Activated naive CD4-positive, alpha-beta T cell (primary cell): ENCODE measurements around the gene CCNY.

Experiments used
- DNase-seq, 4 experiments: peaks; one replicate each; lab custom pipeline; 2025; lab: John Stamatoyannopoulos, UW

Gene CCNY

DNA sequence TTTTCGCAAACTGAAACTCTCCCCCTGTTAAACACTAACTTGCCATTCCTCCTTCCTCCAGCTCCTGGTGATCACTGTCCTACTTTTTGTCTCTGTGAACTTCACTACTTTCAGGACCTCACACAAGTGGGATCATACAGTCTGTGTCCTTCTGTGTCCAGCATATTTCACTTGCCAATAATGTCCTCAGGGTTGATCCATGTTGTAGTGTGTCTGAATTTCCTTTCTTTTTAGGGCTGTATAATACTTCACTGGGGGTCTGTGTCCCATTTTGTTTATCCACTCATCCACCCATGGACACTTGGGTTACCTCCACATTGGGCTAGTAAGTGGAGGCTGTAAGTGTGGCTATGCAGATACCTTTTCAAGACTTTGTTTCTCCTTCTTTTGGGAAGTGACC is 226.1 kb downstream of the CCNY start:
- DNase-seq: no peak

- DNase-seq: peak in 1 of 4 experiments; percentile 12
Measured at GRCh38 chr10:35563261-35563891, 227.1 kb downstream of the CCNY start.

DNA sequence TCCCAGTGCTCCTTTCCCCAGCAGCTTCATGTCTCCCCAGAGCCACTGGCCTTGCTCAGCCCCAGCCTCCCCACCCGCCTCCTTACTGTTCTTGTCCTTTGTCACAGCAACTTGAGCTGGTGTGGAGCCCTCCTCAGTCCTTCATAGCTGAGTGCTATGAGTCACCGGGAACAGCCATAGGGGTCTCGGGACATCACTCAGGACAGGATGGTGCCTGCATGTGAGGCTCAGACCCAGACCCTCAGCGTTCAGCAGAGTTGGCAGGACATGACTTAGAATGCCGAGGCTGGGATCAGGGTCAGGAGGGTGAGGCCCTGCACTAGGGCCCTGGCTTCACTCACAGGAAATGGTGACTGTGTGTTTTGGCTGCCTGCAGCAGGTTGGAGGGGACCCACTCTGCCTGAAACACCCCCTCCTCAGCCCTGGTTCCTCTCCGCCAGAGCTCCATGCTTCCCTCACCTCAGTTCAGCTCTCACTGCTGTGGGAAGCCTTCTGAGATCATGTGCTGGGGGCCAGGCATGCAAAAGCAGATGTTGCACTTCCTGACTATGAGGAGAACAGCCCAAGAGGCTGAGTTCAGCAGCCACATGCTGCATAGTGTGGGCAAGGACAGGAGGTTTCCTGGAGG is 228.1 kb downstream of the CCNY start:
- DNase-seq: no peak

DNA sequence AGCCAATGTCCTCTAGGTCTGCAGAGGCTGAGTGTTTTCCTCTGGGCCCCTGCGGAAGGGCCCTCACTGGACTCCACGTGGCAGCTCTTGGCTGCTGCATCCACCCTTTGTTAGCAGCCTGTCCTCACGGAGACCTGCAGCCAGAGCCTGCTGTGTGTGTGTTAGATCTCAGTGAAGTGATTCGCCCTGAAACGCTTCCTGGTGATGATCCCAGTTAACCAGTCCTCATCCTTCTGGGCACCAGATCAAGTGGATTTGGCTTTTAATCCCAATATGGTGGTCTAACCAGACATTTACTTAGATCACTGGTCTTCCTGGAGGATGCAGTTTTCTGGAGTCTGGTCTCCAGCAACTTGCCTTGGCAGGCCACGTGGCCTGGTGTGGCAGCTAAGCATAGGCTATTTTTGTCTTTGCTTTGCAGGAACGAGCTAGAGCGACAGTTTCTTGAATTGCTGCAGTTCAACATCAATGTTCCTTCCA is 229.3 kb downstream of the CCNY start:
- no peak for DNase-seq

DNA sequence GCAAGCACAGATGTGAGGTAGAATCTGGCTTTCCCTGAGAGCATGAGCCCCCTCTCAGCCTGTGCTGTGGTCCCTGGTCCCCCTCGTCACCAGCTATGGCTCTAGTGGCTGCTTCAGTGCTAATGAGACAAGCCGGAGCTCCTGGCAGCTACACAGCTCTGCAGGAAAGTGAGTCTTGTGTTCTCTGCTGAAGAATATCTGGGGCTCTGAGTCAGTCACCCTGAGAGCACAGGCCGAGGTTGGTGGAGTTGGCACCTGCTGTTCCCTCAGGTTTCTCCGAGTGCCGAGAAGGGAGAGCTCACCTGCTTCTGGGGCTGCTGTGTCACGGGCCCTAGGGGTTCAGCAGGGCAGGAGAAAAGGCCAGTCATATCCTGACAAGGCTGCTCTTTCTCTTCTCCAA is 231.6 kb downstream of the CCNY start:
- DNase-seq: no peak

GRCh38 chr10:35568483-35569015 is 232.2 kb downstream of the CCNY start:
- DNase-seq: no peak

DNA sequence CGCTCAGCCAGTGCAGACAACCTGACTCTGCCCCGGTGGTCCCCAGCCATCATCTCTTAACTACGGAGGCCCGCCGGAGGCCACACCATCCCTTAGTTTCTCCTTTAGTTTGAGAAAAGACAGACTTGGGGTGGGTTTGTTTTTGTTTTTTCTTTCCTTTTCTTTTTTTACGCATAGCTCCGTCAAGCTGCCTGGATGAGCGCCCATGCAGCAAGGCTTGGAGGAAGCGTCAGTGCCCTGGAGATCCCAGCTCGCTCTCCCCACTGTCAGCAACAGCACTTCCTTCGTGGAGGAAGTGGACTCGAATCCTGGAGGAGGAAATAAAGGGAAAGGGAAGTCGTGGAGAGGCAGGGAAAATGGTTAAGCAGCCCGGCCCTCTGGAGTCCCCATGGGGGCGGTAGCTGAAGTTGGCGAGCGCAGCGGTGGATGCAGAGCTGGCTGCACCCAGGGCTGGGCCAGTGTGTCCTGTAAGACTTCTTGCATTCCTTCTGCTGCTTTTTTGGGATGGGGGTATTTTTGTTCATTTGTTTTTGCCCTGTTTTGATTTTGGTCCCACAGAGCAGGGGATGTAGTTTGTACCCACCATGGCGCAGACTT is 232.9 kb downstream of the CCNY start:
- DNase-seq: no peak

DNA sequence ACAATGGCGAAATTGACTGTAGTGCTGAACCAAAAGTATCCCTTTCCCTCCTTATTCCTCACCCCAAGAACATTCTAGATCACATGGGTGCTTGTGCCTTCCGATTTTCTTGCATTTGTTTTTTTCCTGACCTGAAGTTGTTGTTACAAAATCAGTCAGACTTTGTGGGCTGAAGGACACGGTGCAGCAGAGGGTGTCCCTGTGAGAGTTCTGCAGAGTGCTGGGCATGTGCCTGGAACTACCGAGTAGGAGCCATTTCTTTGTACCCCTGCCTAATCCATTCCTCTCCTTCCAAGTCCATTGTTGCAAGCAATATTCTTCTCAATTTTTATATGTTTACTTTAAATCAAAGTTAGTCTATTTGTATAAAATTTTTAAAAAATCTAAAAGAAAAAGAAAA is 233.5 kb downstream of the CCNY start:
- DNase-seq: no peak

DNA sequence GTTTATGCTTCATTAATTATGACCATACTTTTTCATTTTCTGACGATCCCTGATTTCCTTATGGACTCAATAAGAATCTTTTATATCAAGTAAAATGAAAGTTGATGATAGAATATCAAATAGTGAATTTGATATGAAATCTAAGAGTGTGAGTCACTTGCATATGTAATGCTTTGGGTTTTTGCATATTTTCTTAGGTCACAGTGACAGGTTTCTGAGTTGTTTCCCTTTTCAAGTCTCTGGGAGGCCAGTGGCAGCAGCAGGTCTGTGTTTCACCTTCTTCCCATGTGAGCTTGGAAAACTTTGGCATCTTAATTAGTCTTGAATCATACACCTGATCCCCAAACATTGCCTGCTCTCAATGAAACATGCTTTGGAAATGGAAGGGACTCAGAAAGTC is 234.1 kb downstream of the CCNY start:
- DNase-seq: no peak

GRCh38 chr10:35572583-35572982 is 236.3 kb downstream of the CCNY start:
- no peak for DNase-seq

DNA sequence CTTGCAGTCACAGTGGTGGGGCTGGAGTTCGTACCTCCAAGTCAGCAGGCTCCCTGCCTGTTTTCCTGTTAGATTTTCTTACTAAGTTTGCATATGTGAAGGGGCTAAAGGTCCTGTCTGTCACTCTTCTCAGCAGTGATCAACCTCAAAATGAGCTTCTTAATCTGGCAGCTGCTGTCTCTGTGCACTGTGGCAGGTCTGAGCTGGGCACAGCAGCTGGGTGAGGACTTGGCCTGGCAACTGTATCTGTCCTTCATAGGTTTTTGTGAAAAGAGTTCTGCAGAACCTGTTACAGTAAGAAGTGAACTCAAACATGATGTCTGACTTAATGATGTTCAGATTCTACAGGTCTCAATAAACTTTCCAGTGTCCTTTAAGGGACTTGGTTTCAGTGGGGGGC is 237.5 kb downstream of the CCNY start:
- DNase-seq: no peak

GRCh38 chr10:35574924-35575352 is 238.6 kb downstream of the CCNY start:
- DNase-seq: no peak

DNA sequence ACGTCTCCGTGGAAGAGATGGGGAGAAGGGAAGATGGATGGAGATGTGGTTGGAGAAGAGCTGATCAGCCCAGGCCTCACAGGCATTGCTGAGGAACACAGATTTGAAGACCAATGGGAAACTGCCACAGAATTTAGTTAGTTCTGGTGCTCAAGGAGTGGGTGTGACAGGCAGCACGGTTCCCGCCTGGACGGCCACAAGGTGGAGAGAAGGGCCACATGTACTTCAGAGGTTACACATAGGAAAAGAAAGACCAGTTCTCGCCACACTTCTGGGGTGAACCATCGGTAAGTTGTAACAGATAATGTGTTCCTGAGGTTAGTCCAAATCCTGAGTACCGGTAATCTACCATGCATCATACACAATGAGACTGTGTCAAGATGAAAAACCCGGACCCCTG is 239.3 kb downstream of the CCNY start:
- no peak for DNase-seq

GRCh38 chr10:35576730-35577129 is 240.4 kb downstream of the CCNY start:
- DNase-seq: no peak

DNA sequence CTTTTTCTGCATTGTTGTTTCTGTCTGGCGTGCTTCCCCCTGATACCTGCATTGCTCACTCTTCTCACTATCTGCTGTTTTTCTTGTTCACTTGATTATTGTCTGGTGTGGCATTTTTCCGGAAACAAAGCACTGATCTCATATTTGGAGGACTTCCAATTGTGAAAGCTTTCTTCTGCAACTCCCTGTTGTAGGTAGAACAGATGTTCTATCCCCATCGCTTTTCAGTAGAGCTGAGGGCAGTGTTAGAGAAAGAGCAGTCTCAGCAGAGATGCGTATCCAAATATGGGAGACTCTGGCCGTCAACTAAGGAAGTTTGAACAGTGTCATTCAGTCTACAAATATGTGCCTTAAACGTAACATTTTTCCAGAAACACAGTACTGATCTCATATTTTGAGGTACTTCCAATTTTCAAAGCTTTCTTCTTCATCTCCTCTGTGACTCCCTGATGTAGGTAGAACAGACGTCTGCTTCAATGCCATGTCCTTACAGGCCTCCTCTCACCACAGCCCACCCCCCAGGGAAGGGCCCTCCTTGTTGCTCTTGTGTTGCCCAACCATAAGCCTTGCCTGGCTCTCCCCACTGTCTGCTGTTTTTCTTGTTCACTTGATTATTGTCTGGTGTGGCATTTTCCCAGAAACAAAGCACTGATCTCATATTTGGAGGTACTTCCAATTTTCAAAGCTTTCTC is 241.8 kb downstream of the CCNY start:
- no peak for DNase-seq

DNA sequence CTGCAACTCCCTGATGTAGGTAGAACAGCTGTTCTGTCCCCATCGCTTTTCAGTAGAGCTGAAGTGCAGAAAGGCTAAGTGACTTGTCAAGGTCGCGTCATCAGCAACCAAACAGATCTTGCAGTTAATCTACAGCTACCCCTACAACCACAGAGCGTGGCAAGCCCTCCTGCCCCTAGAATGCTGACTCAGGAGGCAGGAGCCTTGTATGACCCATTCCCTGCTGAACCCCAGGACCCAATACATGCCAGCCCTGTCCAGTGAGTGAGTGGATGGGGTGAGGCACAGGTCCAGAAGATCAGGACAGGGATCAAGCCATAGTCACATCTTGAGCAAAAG is 242.3 kb downstream of the CCNY start:
- DNase-seq: no peak

GRCh38 chr10:35579116-35579515 is 242.8 kb downstream of the CCNY start:
- DNase-seq: no peak

GRCh38 chr10:35579726-35580422 is 243.6 kb downstream of the CCNY start:
- no peak for DNase-seq

- no peak for DNase-seq
Measured at GRCh38 chr10:35580423-35580770, 244.1 kb downstream of the CCNY start.

- DNase-seq: no peak
Measured at GRCh38 chr10:35581655-35582054, 245.3 kb downstream of the CCNY start.

DNA sequence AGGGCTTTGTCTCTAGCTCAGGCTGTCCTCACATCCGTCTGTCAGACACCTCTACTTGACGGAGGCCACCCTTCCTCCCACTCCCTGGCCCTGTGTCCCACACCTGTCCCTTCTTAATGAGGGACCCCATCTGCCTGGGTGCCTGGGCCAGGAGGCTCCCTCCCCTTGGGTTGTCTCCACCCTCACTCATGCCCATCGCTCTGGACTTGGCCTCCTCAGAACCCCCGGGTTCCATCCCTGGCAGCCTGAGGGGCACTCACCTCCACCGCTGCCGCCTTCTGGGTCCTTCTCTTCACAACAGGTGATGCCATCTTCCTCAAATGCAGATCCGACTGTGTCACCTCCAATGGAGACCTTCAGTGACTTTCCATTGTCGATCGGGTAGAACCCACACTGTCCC is 248.6 kb downstream of the CCNY start:
- no peak for DNase-seq

DNA sequence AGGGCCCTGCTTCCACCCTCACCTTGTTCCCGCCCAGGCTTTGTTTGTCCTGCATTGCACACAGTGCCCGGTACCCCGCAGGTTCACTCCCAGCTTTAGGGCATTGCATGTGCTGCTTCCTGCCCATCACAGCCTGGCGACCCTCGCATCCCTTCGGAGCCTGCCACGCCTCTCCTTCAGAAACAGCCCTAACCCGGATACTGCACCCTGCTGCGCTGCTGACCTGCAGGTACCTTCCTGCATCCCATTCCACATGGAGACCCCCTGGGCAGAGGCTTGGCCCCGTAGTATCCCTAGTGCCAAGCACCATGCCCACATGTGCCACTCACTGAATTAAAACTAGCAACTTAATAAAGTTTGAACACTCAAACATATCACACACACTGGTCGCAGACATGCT is 249.0 kb downstream of the CCNY start:
- no peak for DNase-seq
